B cell (primary cell): Measurements from ENCODE around the gene PDC. TPM values are rescaled to one million over a fixed set of nuclear protein-coding genes. Genes with fewer than 3 reads are reported as not detected.

Experiments used
- ATAC-seq: fragments of 200-7000 bp; cut with Tn5 transposase; one replicate; pipeline ENCODE4 v1.10.0; 2021; ENCODE audit warnings: low read depth, mild to moderate bottlenecking, moderate number of reproducible peaks, moderate library complexity
- CTCF ChIA-PET: fragments of 350-600 bp; sonication (Branson Sonifier 250); formaldehyde crosslinking; loops from one replicate; lab custom pipeline; 2021; ENCODE audit warnings: antibody characterized with exemption, inconsistent platforms; lab: Charles Lee
- POLR2A ChIA-PET: fragments of 350-600 bp; sonication (Branson Sonifier 250); formaldehyde crosslinking; loops from one replicate; lab custom pipeline; 2021; ENCODE audit warnings: antibody characterized with exemption; lab: Charles Lee
- DNase-seq: peaks from one replicate; pipeline ENCODE4 v3.0.0; 2013
- H2AFZ ChIP-seq: 2 replicates; pipeline ENCODE4 v1.6.1; 2012; ENCODE audit warnings: mild to moderate bottlenecking, low read depth, low read length; ENCODE audit not compliant: insufficient read depth, poor library complexity, severe bottlenecking
- H3K27ac ChIP-seq, 2 donors: 1 replicate in 1 of 2; 2 replicates in 1 of 2; pipeline ENCODE4 v1.5.1; 2012 to 2013; ENCODE audit warnings: low read length in 2 of 2, mild to moderate bottlenecking in 2 of 2, moderate library complexity in 1 of 2
- H3K27me3 ChIP-seq, 4 experiments: fragments of 200-600 bp in 1 of 4; sonication (generic) in 1 of 4; replicated peaks in 1 of 4; 1 replicate in 2 of 4; 2 replicates in 2 of 4; pipeline versions ENCODE4 v1.6.1 to v1.7.0; 2013 to 2016; ENCODE audit warnings: low read length in 3 of 4, mild to moderate bottlenecking in 2 of 4, mixed read lengths in 1 of 4, moderate library complexity in 1 of 4; ENCODE audit not compliant: insufficient read depth in 4 of 4, control insufficient read depth in 3 of 4; ENCODE audit errors: control extremely low read depth in 1 of 4
- H3K36me3 ChIP-seq, 2 experiments: replicated peaks in 1 of 2; 1 replicate in 1 of 2; 2 replicates in 1 of 2; pipeline versions ENCODE4 v1.6.1 to v1.7.1; 2013; ENCODE audit warnings: low read length in 1 of 2; ENCODE audit not compliant: insufficient read depth in 2 of 2, control insufficient read depth in 1 of 2; ENCODE audit errors: control extremely low read depth in 1 of 2, extremely low read depth in 1 of 2
- H3K4me1 ChIP-seq, 2 donors: fragments of 200-600 bp in 1 of 2; sonication (generic) in 1 of 2; 1 replicate in 1 of 2; 2 replicates in 1 of 2; pipeline versions ENCODE4 v1.5.1 to v1.6.1; 2013 to 2017; ENCODE audit warnings: low read length in 2 of 2; ENCODE audit not compliant: control insufficient read depth in 2 of 2, insufficient read depth in 2 of 2
- H3K4me2 ChIP-seq: replicated peaks from 2 replicates; pipeline ENCODE3; 2012; ENCODE audit warnings: mild to moderate bottlenecking, low read depth, low read length; ENCODE audit not compliant: poor library complexity, severe bottlenecking
- H3K4me3 ChIP-seq, 5 experiments: fragments of 200-600 bp in 1 of 5; sonication (generic) in 1 of 5; 1 replicate in 3 of 5; 2 replicates in 2 of 5; pipeline versions ENCODE4 v1.5.1 to v1.7.0; 2011 to 2016; ENCODE audit warnings: low read length in 4 of 5, mild to moderate bottlenecking in 4 of 5, low read depth in 2 of 5, control low read depth in 1 of 5, moderate library complexity in 1 of 5; ENCODE audit not compliant: insufficient read depth in 1 of 5; ENCODE audit errors: control extremely low read depth in 1 of 5, extremely low read depth in 1 of 5
- H3K79me2 ChIP-seq: fragments of 200-600 bp; sonication (generic); one replicate; pipeline ENCODE4 v1.6.0; 2016; ENCODE audit warnings: low read length; ENCODE audit not compliant: control insufficient read depth, insufficient read depth
- H3K9ac ChIP-seq: fragments of 200-600 bp; sonication (generic); 2 replicates; pipeline ENCODE4 v1.6.1; 2017; ENCODE audit warnings: mild to moderate bottlenecking, low read length, moderate library complexity
- H3K9me3 ChIP-seq, 3 donors: one replicate each; pipeline versions ENCODE4 v1.6.1 to v1.7.1; 2013; ENCODE audit warnings: low read length in 2 of 3; ENCODE audit not compliant: control insufficient read depth in 2 of 3, insufficient read depth in 1 of 3; ENCODE audit errors: control extremely low read depth in 1 of 3
- H4K20me1 ChIP-seq: 2 replicates; pipeline ENCODE4 v1.6.0; 2012; ENCODE audit warnings: mild to moderate bottlenecking, low read length; ENCODE audit not compliant: insufficient read depth, control insufficient read depth, poor library complexity, severe bottlenecking
- H3K27ac Mint-ChIP-seq: one replicate; pipeline ENCODE4 v1.8.0; 2021; ENCODE audit warnings: mixed read lengths
- H3K27me3 Mint-ChIP-seq: one replicate; pipeline ENCODE4 v1.8.0; 2021; ENCODE audit warnings: mixed read lengths
- H3K4me1 Mint-ChIP-seq: one replicate; pipeline ENCODE4 v1.8.0; 2021; ENCODE audit warnings: mixed read lengths
- H3K4me3 Mint-ChIP-seq: one replicate; pipeline ENCODE4 v1.8.0; 2021; ENCODE audit warnings: mixed read lengths
- H3K9me3 Mint-ChIP-seq: one replicate; pipeline ENCODE4 v1.8.0; 2022; ENCODE audit warnings: mixed read lengths; ENCODE audit not compliant: insufficient read depth
- CTCF ChIP-seq: fragments of 200-600 bp; IDR thresholded peaks from one replicate; pipeline ENCODE4 v1.8.0; 2022; ENCODE audit warnings: antibody characterized with exemption, mild to moderate bottlenecking
- EZH2 ChIP-seq: IDR thresholded peaks from 2 replicates; pipeline ENCODE4 v1.6.1; 2012; ENCODE audit warnings: borderline replicate concordance, low read depth, mild to moderate bottlenecking, moderate library complexity, low read length; ENCODE audit not compliant: insufficient read depth, poor library complexity, severe bottlenecking
- WGBS: methylation state at CpG from one replicate; pipeline ENCODE4 v1.1.5; 2013; ENCODE audit warnings: missing lambda C conversion rate; ENCODE audit not compliant: insufficient coverage; 5-methylcytosine and 5-hydroxymethylcytosine counted together
- intact Hi-C: fragments of 100-400 bp; cut with micrococcal nuclease; formaldehyde crosslinking; loops from one replicate; pipeline ENCODE4 v1.10.0; 2022
- polyA plus RNA-seq: library from polyadenylated mRNA; depleted of rRNA; stranded (reverse); fragments of >200 nt; gene quantifications from 2 replicates; pipeline ENCODE4 v1.2.3, GENCODE V29; 2012
- total RNA-seq, 2 donors: library from RNA; stranded (reverse); fragments of 120-200 nt in 1 of 2; gene quantifications; 1 replicate in 1 of 2; 2 replicates in 1 of 2; pipeline versions ENCODE4 v1.2.3 to v1.2.4, GENCODE V29; 2013 to 2022

PDC gene
- total and polyA plus RNA-seq, 2 donors (not counting 1 experiment from before 2014, with no cell fraction given), result not detected

DNA sequence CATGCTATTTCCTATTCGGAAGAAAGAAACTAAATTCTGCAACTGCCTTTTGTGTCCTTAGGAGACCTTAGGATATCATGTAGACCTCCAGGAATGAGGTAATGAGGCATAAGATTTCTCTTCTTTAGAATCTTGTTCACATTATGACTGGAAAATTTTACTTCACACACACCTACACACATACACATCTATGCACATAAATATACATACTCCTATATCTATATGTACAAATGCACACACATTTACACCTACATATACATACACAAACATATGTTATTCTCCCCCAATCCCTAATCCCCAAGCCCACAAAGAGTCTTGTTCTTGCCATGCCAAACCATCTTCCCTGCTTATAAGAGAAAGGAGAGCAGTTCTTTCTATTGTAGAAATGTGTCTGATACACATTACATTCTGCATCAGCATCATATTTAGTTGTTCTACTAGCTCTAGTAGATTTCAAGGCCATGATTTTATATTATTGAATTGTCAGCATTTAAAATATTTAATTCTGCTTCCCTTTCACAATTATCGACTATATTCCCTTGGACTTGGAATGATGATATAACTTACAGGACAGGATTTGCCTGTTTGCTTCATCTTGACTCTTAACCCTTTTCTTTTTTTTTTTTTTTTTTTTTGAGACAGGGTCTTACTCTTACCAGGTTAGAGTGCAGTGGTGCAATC lies 35.4 kb upstream of the PDC start:
- H3K4me1 ChIP-seq, result no peaks in the 10 kb centered on the region
- H3K27ac ChIP-seq, result no peak overlapping the region
- DNase-seq (no peak), ATAC-seq (no peak)
- Mint-ChIP-seq H3K4me3 (no peak overlapping the region), H3K4me1 (no peaks in the 10 kb centered on the region), H3K9me3 (no peaks in the 10 kb centered on the region), H3K27ac (no peak overlapping the region), H3K27me3 (no peaks in the 10 kb centered on the region)
- H3K79me2 ChIP-seq, result no peaks in the 10 kb centered on the region
- no peak overlapping the region for H3K4me3 ChIP-seq
- no peaks in the 10 kb centered on the region for H3K9me3 ChIP-seq
- CTCF ChIA-PET, result no interaction called here
- no peak for TF ChIP-seq EZH2
- no peak for TF ChIP-seq CTCF
- no peak overlapping the region for H3K9ac ChIP-seq
- 83% methylated on average over 1 of the region's 2 CpGs for WGBS
- no peak overlapping the region for H3K4me2 ChIP-seq
- H4K20me1 ChIP-seq, result no peaks in the 10 kb centered on the region
- H3K27me3 ChIP-seq, result no peaks in the 10 kb centered on the region
- intact Hi-C loops, result no loop called here
- no peaks in the 10 kb centered on the region for H3K36me3 ChIP-seq
- POLR2A ChIA-PET, result no interaction called here
- H2AFZ ChIP-seq, result no peak overlapping the region

DNA sequence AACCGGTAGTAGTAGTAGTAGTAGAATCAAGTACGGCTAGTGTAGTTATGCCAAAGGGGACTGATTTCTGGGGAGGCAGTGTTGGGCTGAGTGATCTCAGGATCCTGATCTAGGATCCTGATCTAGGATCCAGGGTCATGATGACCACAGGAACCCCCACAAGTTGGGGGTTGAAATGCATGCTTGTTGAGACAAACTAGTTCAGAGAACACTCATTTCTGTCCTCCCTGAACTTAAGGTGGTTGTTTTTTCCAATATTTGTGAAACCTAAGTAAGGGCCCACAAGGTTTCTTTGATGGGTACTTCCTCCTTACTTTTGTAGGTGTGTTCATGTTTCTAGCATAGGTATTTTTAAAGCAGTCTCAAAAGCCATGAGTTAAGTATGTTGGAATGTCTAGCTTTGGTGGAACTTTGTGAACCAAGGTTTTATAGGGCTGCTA lies 33.9 kb upstream of the PDC start:
- H3K9me3 Mint-ChIP-seq, result no peaks in the 10 kb centered on the region
- no peak overlapping the region for H3K27ac Mint-ChIP-seq
- TF ChIP-seq CTCF, result no peak
- no peak for TF ChIP-seq EZH2
- Histone ChIP-seq H3K36me3 (no peaks in the 10 kb centered on the region), H3K4me1 (no peaks in the 10 kb centered on the region), H2AFZ (no peak overlapping the region), H3K9me3 (no peaks in the 10 kb centered on the region), H3K4me2 (no peak overlapping the region), H3K27ac (no peak overlapping the region), H3K27me3 (no peaks in the 10 kb centered on the region), H3K4me3 (no peak overlapping the region), H4K20me1 (no peaks in the 10 kb centered on the region), H3K79me2 (no peaks in the 10 kb centered on the region), H3K9ac (no peak overlapping the region)
- WGBS, result 44% methylated on average over 2 of the region's 2 CpGs
- ChIA-PET POLR2A (no interaction called here), CTCF (no interaction called here)
- H3K4me3 Mint-ChIP-seq, result no peak overlapping the region
- no peaks in the 10 kb centered on the region for H3K4me1 Mint-ChIP-seq
- intact Hi-C loops, result no loop called here
- no peak for DNase-seq
- no peak for ATAC-seq
- H3K27me3 Mint-ChIP-seq, result no peaks in the 10 kb centered on the region
